Measurements from ENCODE around the gene PTPRU. TPM values are rescaled to one million over a fixed set of nuclear protein-coding genes. Genes with fewer than 3 reads are reported as not detected.
"Not testable (repeated sequence)": the region's sequence is repeated elsewhere in the genome, so short reads cannot be mapped to it uniquely, and the experiment has no call there.

Gene PTPRU
- total and polyA plus RNA-seq, 7 donors, result 14.5 to 51.4 (median 25.6) TPM

- no peak for ATAC-seq
- DNase-seq, result no peak
- intact Hi-C loops (cut with DNase I), result no loop called here
- WGBS, 3 donors, result 89 to 93% (median 92%) methylated on average over 5 of the region's 5 CpGs
- peaks cover 3% of the 10 kb centered on the region for H3K4me1 ChIP-seq
- no peaks in the 10 kb centered on the region for H3K9me3 ChIP-seq
- H3K4me3 ChIP-seq, result no peak overlapping the region
- H3K36me3 ChIP-seq (ENCODE audit: insufficient read depth in 1 of 2, low read depth in 1 of 2), result peaks cover 9 to 63% of the 10 kb centered on the region in 2 donors
- H3K27ac ChIP-seq, result no peak overlapping the region
- no peaks in the 10 kb centered on the region for H3K27me3 ChIP-seq (ENCODE audit: insufficient read depth in 3 of 3, low read length in 2 of 3)
- TF ChIP-seq CTCF (IDR thresholded peaks at IDR 0.05), result no peak
Observed at GRCh38 chr1:29213055-29213454, 23.3 kb upstream of the PTPRU start.

- no peaks in the 10 kb centered on the region for H3K27me3 ChIP-seq (ENCODE audit: insufficient read depth in 3 of 3, low read length in 2 of 3)
- H3K36me3 ChIP-seq (ENCODE audit: insufficient read depth in 1 of 2, low read depth in 1 of 2), result peaks cover 12 to 79% of the 10 kb centered on the region in 2 donors
- H3K4me3 ChIP-seq, result no peak overlapping the region
- intact Hi-C loops (cut with DNase I), result no loop called here
- ATAC-seq, result no peak
- no peak overlapping the region for H3K27ac ChIP-seq
- no peak for TF ChIP-seq CTCF (IDR thresholded peaks at IDR 0.05)
- 89 to 94% (median 92%) methylated on average over 2 of the region's 2 CpGs for WGBS, 3 donors
- no peaks in the 10 kb centered on the region for H3K9me3 ChIP-seq
- no peak for DNase-seq
- H3K4me1 ChIP-seq, result no peaks in the 10 kb centered on the region
Observed at GRCh38 chr1:29217633-29218032, 18.7 kb upstream of the PTPRU start.

DNA sequence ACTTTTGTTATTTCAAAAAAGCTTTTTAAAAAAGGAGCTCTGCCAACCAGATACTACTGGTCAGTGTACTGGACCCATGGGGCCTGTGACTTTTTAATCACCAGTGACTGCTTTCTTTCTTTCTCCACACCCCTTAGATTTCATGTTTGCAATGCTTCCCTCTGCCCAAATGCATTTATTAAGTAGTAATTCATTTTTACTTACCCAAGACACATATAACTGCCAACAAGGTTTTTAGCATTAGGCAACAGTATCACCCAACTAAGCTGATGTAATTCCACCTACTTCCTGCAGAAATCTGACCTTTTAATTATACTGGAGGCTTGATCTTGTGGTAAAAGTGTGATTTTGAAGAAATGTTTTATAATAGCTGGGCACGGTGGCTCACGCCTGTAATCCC, 18.1 kb upstream of the PTPRU start:
- DNase-seq, result no peak
- H3K36me3 ChIP-seq (ENCODE audit: insufficient read depth in 1 of 2, low read depth in 1 of 2), result peaks cover 16 to 79% of the 10 kb centered on the region in 2 donors
- 64 to 88% (median 87%) methylated on average over 2 of the region's 2 CpGs for WGBS, 3 donors
- no peak overlapping the region for H3K4me3 ChIP-seq
- H3K4me1 ChIP-seq, result no peaks in the 10 kb centered on the region
- intact Hi-C loops (cut with DNase I), result no loop called here
- no peaks in the 10 kb centered on the region for H3K27me3 ChIP-seq (ENCODE audit: insufficient read depth in 3 of 3, low read length in 2 of 3)
- no peak for ATAC-seq
- TF ChIP-seq CTCF (IDR thresholded peaks at IDR 0.05), result no peak
- no peaks in the 10 kb centered on the region for H3K9me3 ChIP-seq
- no peak overlapping the region for H3K27ac ChIP-seq

GRCh38 chr1:29221296-29221695, 15.0 kb upstream of the PTPRU start:
- 93 to 95% (median 93%) methylated on average over 3 of the region's 3 CpGs for WGBS, 3 donors
- Histone ChIP-seq H3K36me3 (ENCODE audit: insufficient read depth in 1 of 2, low read depth in 1 of 2) (peaks cover 16 to 70% of the 10 kb centered on the region in 2 donors), H3K9me3 (no peaks in the 10 kb centered on the region), H3K27me3 (ENCODE audit: insufficient read depth in 3 of 3, low read length in 2 of 3) (no peaks in the 10 kb centered on the region), H3K27ac (no peak overlapping the region), H3K4me3 (no peak overlapping the region), H3K4me1 (no peaks in the 10 kb centered on the region)
- no peak for TF ChIP-seq CTCF (IDR thresholded peaks at IDR 0.05)
- ATAC-seq, result no peak
- no peak for DNase-seq
- intact Hi-C loops (cut with DNase I), result no loop called here

GRCh38 chr1:29222260-29222659, 14.1 kb upstream of the PTPRU start:
- WGBS, 3 donors, result 84 to 93% (median 85%) methylated on average over 6 of the region's 6 CpGs
- intact Hi-C loops (cut with DNase I); H3K9me3 ChIP-seq; H3K27me3 ChIP-seq (ENCODE audit: insufficient read depth in 3 of 3, low read length in 2 of 3); ATAC-seq; DNase-seq; H3K4me1 ChIP-seq; H3K4me3 ChIP-seq; H3K27ac ChIP-seq: not testable (repeated sequence)
- H3K36me3 ChIP-seq (ENCODE audit: insufficient read depth in 1 of 2, low read depth in 1 of 2), result peaks cover 13 to 69% of the 10 kb centered on the region in 2 donors
